IMR-90 (cell line): ENCODE measurements around the gene DNAJC12. TPM values are rescaled to one million over a fixed set of nuclear protein-coding genes. Genes with fewer than 3 reads are reported as not detected.

Experiments
- ATAC-seq: fragments of 200-7000 bp; cut with Tn5 transposase; 2 replicates; pipeline ENCODE4 v1.9.1; 2020; ENCODE audit warnings: low read depth, mild to moderate bottlenecking, moderate library complexity
- BruUV-seq: library from RNA; stranded (reverse); fragments of 400-500 nt; replicated peaks from 2 replicates; lab custom pipeline; 2021; lab: Mats Ljungman, UMichigan
- CTCF ChIA-PET: fragments of 300-600 bp; formaldehyde crosslinking; extraction: SDS; loops from one replicate; lab custom pipeline; 2021; ENCODE audit warnings: antibody characterized with exemption; lab: Yijun Ruan, JAX
- POLR2A ChIA-PET: fragments of 300-600 bp; sonication (Branson Sonifier 250); formaldehyde crosslinking; loops from one replicate; lab custom pipeline; 2022; ENCODE audit warnings: antibody characterized with exemption; ENCODE audit not compliant: unreplicated experiment; lab: Charles Lee
- DNase-seq: peaks from one replicate; pipeline ENCODE4 v3.0.0; 2013
- H2AFZ ChIP-seq: replicated peaks from 2 replicates; pipeline ENCODE3; 2013; ENCODE audit warnings: low read length, mild to moderate bottlenecking; ENCODE audit not compliant: poor library complexity
- H2AK5ac ChIP-seq: 2 replicates; pipeline ENCODE4 v1.6.1; 2013; ENCODE audit warnings: low read depth, low read length, inconsistent platforms
- H2AK9ac ChIP-seq: replicated peaks from 2 replicates; pipeline ENCODE3; 2013; ENCODE audit warnings: mild to moderate bottlenecking, low read depth, low read length, moderate library complexity; ENCODE audit not compliant: poor library complexity
- H2BK120ac ChIP-seq: 2 replicates; pipeline ENCODE4 v1.6.1; 2013; ENCODE audit warnings: low read depth, low read length, inconsistent platforms
- H2BK15ac ChIP-seq: 3 replicates; pipeline ENCODE4 v1.6.1; 2013; ENCODE audit warnings: low read depth, low read length, inconsistent platforms
- H2BK20ac ChIP-seq: 2 replicates; pipeline ENCODE4 v1.6.1; 2013; ENCODE audit warnings: low read depth, mild to moderate bottlenecking, inconsistent platforms, low read length, moderate library complexity
- H2BK5ac ChIP-seq: 2 replicates; pipeline ENCODE4 v1.6.1; 2013; ENCODE audit warnings: mild to moderate bottlenecking, low read depth, low read length, inconsistent platforms; ENCODE audit not compliant: poor library complexity, severe bottlenecking
- H3K14ac ChIP-seq: replicated peaks from 2 replicates; pipeline ENCODE4 v1.6.1; 2013; ENCODE audit warnings: low read depth, low read length, inconsistent platforms
- H3K18ac ChIP-seq: 2 replicates; pipeline ENCODE4 v1.6.1; 2013; ENCODE audit warnings: low read depth, low read length, control low read depth
- H3K23ac ChIP-seq: 2 replicates; pipeline ENCODE4 v1.6.1; 2013; ENCODE audit warnings: low read depth, low read length, inconsistent platforms
- H3K27ac ChIP-seq: 2 replicates; pipeline ENCODE4 v1.5.1; 2013; ENCODE audit warnings: mild to moderate bottlenecking, control low read depth, low read length; ENCODE audit not compliant: insufficient read depth
- H3K27me3 ChIP-seq: 2 replicates; pipeline ENCODE4 v1.6.1; 2013; ENCODE audit warnings: low read length; ENCODE audit not compliant: control insufficient read depth, insufficient read depth
- H3K36me3 ChIP-seq: 2 replicates; pipeline ENCODE4 v1.6.1; 2013; ENCODE audit warnings: low read length, mixed read lengths; ENCODE audit not compliant: control insufficient read depth, insufficient read depth
- H3K4ac ChIP-seq: 2 replicates; pipeline ENCODE4 v1.6.1; 2013; ENCODE audit warnings: low read depth, low read length, inconsistent platforms
- H3K4me1 ChIP-seq: 2 replicates; pipeline ENCODE4 v1.6.1; 2013; ENCODE audit warnings: low read length, mixed read lengths; ENCODE audit not compliant: control insufficient read depth, insufficient read depth
- H3K4me2 ChIP-seq: 2 replicates; pipeline ENCODE4 v1.6.1; 2013; ENCODE audit warnings: low read depth, mild to moderate bottlenecking, control low read depth, low read length, moderate library complexity
- H3K4me3 ChIP-seq: 2 replicates; pipeline ENCODE4 v1.5.1; 2013; ENCODE audit warnings: low read depth, mild to moderate bottlenecking, control low read depth, low read length, moderate library complexity; ENCODE audit not compliant: insufficient read depth
- H3K56ac ChIP-seq: 2 replicates; pipeline ENCODE4 v1.6.1; 2013; ENCODE audit warnings: low read length, inconsistent platforms; ENCODE audit not compliant: insufficient read depth; ENCODE audit errors: extremely low read depth
- H3K79me1 ChIP-seq, 2 experiments: 2 replicates each; pipeline ENCODE4 v1.6.1; 2013; ENCODE audit warnings: low read length in 2 of 2, inconsistent platforms in 1 of 2, low read depth in 1 of 2
- H3K9ac ChIP-seq: 2 replicates; pipeline ENCODE4 v1.6.1; 2013; ENCODE audit warnings: low read depth, low read length, control low read depth
- H3K9me1 ChIP-seq: 2 replicates; pipeline ENCODE4 v1.6.1; 2013; ENCODE audit warnings: low read length, inconsistent platforms; ENCODE audit not compliant: insufficient read depth
- H3K9me3 ChIP-seq: 2 replicates; pipeline ENCODE4 v1.6.1; 2013; ENCODE audit warnings: low read length; ENCODE audit not compliant: control insufficient read depth, insufficient read depth
- H4K20me1 ChIP-seq: 2 replicates; pipeline ENCODE4 v1.6.1; 2013; ENCODE audit warnings: low read length, inconsistent platforms; ENCODE audit not compliant: insufficient read depth
- H4K5ac ChIP-seq: 2 replicates; pipeline ENCODE4 v1.6.1; 2013; ENCODE audit warnings: mild to moderate bottlenecking, low read depth, low read length, control low read depth
- H4K8ac ChIP-seq, 2 experiments: 2 replicates each; pipeline ENCODE4 v1.6.1; 2013; ENCODE audit warnings: low read depth in 2 of 2, low read length in 2 of 2, control low read depth in 1 of 2, inconsistent platforms in 1 of 2
- H4K91ac ChIP-seq: 2 replicates; pipeline ENCODE4 v1.6.1; 2013; ENCODE audit warnings: low read depth, low read length, inconsistent platforms; ENCODE audit not compliant: insufficient read depth
- BHLHE40 ChIP-seq: fragments of 150-350 bp; IDR thresholded peaks from 2 replicates; pipeline ENCODE4 v1.6.1; 2016; ENCODE audit warnings: mild to moderate bottlenecking, low read depth, low read length
- MAFK ChIP-seq: IDR thresholded peaks from 2 replicates; pipeline ENCODE4 v1.6.1; 2012; ENCODE audit warnings: low read depth, low read length, improper control_type of control experiment
- SMC3 ChIP-seq: fragments of 150-350 bp; IDR thresholded peaks from 2 replicates; pipeline ENCODE4 v1.6.1; 2016; ENCODE audit warnings: low read depth, mild to moderate bottlenecking, antibody characterized with exemption, low read length, moderate library complexity
- WGBS, 2 experiments: methylation state at CpG; one replicate each; pipeline versions ENCODE4 v1.1.5 to v1.1.7; 2013; ENCODE audit warnings: missing lambda C conversion rate in 2 of 2; ENCODE audit not compliant: insufficient read length in 1 of 2; ENCODE audit errors: extremely low coverage in 2 of 2; 5-methylcytosine and 5-hydroxymethylcytosine counted together
- dilution Hi-C: fragments of 300-500 bp; cut with HindIII; formaldehyde crosslinking; loops from one replicate; pipeline ENCODE4 v1.14.3; 2018; ENCODE audit warnings: low sequenced_read_pairs; ENCODE audit not compliant: unreplicated experiment
- in situ Hi-C: fragments of 300-500 bp; cut with MboI; formaldehyde crosslinking; loops from 3 replicates; pipeline ENCODE4 v1.14.3; 2019; ENCODE audit warnings: low sequenced_read_pairs, inconsistent platforms, mixed read lengths
- intact Hi-C: fragments of 100-400 bp; cut with micrococcal nuclease; formaldehyde crosslinking; loops from 2 replicates; pipeline ENCODE4 v1.10.0; 2022
- polyA plus RNA-seq, 3 experiments: library from polyadenylated mRNA; depleted of rRNA; stranded (reverse); fragments of >200 nt; gene quantifications; 2 replicates each; pipeline ENCODE4 v1.2.3, GENCODE V29; 2012; ENCODE audit warnings: low replicate concordance in 1 of 3
- total RNA-seq: library from RNA; depleted of rRNA; stranded (reverse); fragments of >200 nt; gene quantifications from 2 replicates; pipeline ENCODE4 v1.2.3, GENCODE V29; 2012

The DNAJC12 gene
- total and polyA plus RNA-seq, 2 of the 4 experiments (the other 2 are of a cell fraction), result 2.3 to 2.9 TPM

DNA sequence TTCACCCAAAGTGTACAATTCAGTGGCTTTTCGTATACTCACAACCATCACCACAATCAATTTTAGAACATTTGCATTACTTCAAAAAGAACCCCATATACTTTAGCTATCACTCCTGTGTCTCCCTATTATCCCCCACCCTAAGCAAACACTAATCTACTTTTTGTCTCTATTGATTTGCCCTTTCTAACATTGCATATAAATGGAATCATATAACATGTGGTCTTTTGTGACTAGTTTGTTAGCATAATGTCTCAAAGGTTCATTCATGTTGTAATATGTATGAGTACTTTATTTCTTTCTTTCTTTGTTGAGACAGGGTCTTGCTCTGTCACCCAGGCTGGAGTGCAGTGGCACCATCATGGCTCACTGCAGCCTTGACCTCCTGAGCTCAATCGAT lies 21.0 kb upstream of the DNAJC12 start:
- Histone ChIP-seq H3K9ac (no peak overlapping the region), H2AK9ac (no peak overlapping the region), H3K4ac (no peak overlapping the region), H3K27me3 (no peaks in the 10 kb centered on the region), H4K8ac (no peak overlapping the region), H2BK120ac (no peak overlapping the region), H3K4me2 (no peak overlapping the region), H2BK20ac (no peak overlapping the region), H3K18ac (no peak overlapping the region), H3K14ac (no peak overlapping the region), H4K5ac (no peak overlapping the region), H2AFZ (no peak overlapping the region), H3K79me1 (no peaks in the 10 kb centered on the region), H3K36me3 (no peaks in the 10 kb centered on the region), H3K4me1 (no peaks in the 10 kb centered on the region), H3K9me1 (no peaks in the 10 kb centered on the region), H4K20me1 (no peaks in the 10 kb centered on the region), H2AK5ac (no peak overlapping the region), H4K91ac (no peak overlapping the region), H2BK5ac (no peak overlapping the region), H2BK15ac (no peak overlapping the region), H3K27ac (no peak overlapping the region), H3K4me3 (no peak overlapping the region), H3K9me3 (no peaks in the 10 kb centered on the region), H3K56ac (no peak overlapping the region), H3K23ac (no peak overlapping the region)
- TF ChIP-seq BHLHE40, result no peak
- no peak for TF ChIP-seq SMC3
- no peak for TF ChIP-seq MAFK
- DNase-seq (no peak), ATAC-seq (no peak)
- ChIA-PET CTCF (no interaction called here), POLR2A (no interaction called here)
- intact Hi-C loops, result loop anchor here (5.0 to 10.0 kb wide), 3 partner anchors 333 to 1036 kb away; partner anchors contain the start of genes HNRNPH3 and PBLD
- BruUV-seq, result no TSS peak
- WGBS, 2 experiments, result no CpG with 5 or more reads among the region's 2 CpGs
- in situ Hi-C loops, result loop anchor here (25.0 kb wide), 2 partner anchors 328 to 428 kb away; no protein-coding TSS in a partner anchor
- dilution Hi-C loops, result no loop called here
